ENCODE data around the gene PIGO.

PIGO gene

GRCh38 chr9:35091536-35091935, 4.9 kb downstream of the PIGO start:
- no peaks in the 10 kb centered on the region for H3K9me3 ChIP-seq (replicated peaks; ENCODE audit: insufficient read depth, low read length)
- H3K27ac ChIP-seq (ENCODE audit: low read length), result no peak overlapping the region
- no peak for DNase-seq
- H3K9ac ChIP-seq (ENCODE audit: low read length), result no peak overlapping the region
- no peaks in the 10 kb centered on the region for H4K20me1 ChIP-seq (ENCODE audit: insufficient read depth, low read length)
- no peaks in the 10 kb centered on the region for H3K9me2 ChIP-seq (replicated peaks; ENCODE audit: insufficient read depth, low read length)
- 0 out of 2 replicates have a peak, but pooled peaks cover 3% of the 10 kb centered on the region for H3K4me1 ChIP-seq (ENCODE audit: low read length)
- H3K4me2 ChIP-seq (ENCODE audit: low read depth, low read length), result no peak overlapping the region
- no peaks in the 10 kb centered on the region for H3K27me3 ChIP-seq (replicated peaks; ENCODE audit: insufficient read depth, low read length)
- peaks cover 11% of the 10 kb centered on the region; the same call in 1 of the 2 replicates for H3K79me2 ChIP-seq (ENCODE audit: low read length)
- H3F3A ChIP-seq (ENCODE audit: insufficient read depth, low read length), result no peaks in the 10 kb centered on the region
- H3K4me3 ChIP-seq (ENCODE audit: low read length), result no peak overlapping the region
- H2AFZ ChIP-seq (ENCODE audit: low read length), result no peak overlapping the region
- no peaks in the 10 kb centered on the region for H3K36me3 ChIP-seq (replicated peaks; ENCODE audit: insufficient read depth, low read length)
- TF ChIP-seq EZH2 (optimal IDR thresholded peaks at IDR 0.05; ENCODE audit: low read depth, low read length) (no peak), CTCF (IDR thresholded peaks at IDR 0.05; ENCODE audit: low read length) (no peak), EZH2phosphoT487 (IDR thresholded peaks at IDR 0.05; ENCODE audit: low read length) (no peak)

GRCh38 chr9:35089434-35089833, 7.0 kb downstream of the PIGO start:
- H3K9me3 ChIP-seq (replicated peaks; ENCODE audit: insufficient read depth, low read length), result no peaks in the 10 kb centered on the region
- no peak overlapping the region for H3K4me3 ChIP-seq (ENCODE audit: low read length)
- no peaks in the 10 kb centered on the region for H3K79me2 ChIP-seq (ENCODE audit: low read length)
- no peaks in the 10 kb centered on the region for H3K4me1 ChIP-seq (ENCODE audit: low read length)
- peaks cover 4% of the 10 kb centered on the region; the same call in 1 of the 2 replicates for H3F3A ChIP-seq (ENCODE audit: insufficient read depth, low read length)
- no peak overlapping the region for H3K4me2 ChIP-seq (ENCODE audit: low read depth, low read length)
- no peaks in the 10 kb centered on the region for H3K27me3 ChIP-seq (replicated peaks; ENCODE audit: insufficient read depth, low read length)
- no peak overlapping the region for H3K9ac ChIP-seq (ENCODE audit: low read length)
- no peak overlapping the region for H2AFZ ChIP-seq (ENCODE audit: low read length)
- no peak overlapping the region for H3K27ac ChIP-seq (ENCODE audit: low read length)
- no peaks in the 10 kb centered on the region for H4K20me1 ChIP-seq (ENCODE audit: insufficient read depth, low read length)
- TF ChIP-seq CTCF (IDR thresholded peaks at IDR 0.05; ENCODE audit: low read length) (no peak), EZH2phosphoT487 (IDR thresholded peaks at IDR 0.05; ENCODE audit: low read length) (no peak), EZH2 (optimal IDR thresholded peaks at IDR 0.05; ENCODE audit: low read depth, low read length) (no peak)
- no peaks in the 10 kb centered on the region for H3K36me3 ChIP-seq (replicated peaks; ENCODE audit: insufficient read depth, low read length)
- DNase-seq, result no peak
- no peaks in the 10 kb centered on the region for H3K9me2 ChIP-seq (replicated peaks; ENCODE audit: insufficient read depth, low read length)

GRCh38 chr9:35085078-35085477, 11.3 kb downstream of the PIGO start:
- Histone ChIP-seq H3K36me3 (replicated peaks; ENCODE audit: insufficient read depth, low read length) (no peaks in the 10 kb centered on the region), H3K27me3 (replicated peaks; ENCODE audit: insufficient read depth, low read length) (no peaks in the 10 kb centered on the region), H3K9me2 (replicated peaks; ENCODE audit: insufficient read depth, low read length) (no peaks in the 10 kb centered on the region), H3K79me2 (ENCODE audit: low read length) (no peaks in the 10 kb centered on the region), H4K20me1 (ENCODE audit: insufficient read depth, low read length) (no peaks in the 10 kb centered on the region), H3F3A (ENCODE audit: insufficient read depth, low read length) (peaks cover 8% of the 10 kb centered on the region), H3K27ac (ENCODE audit: low read length) (no peak overlapping the region), H3K9ac (ENCODE audit: low read length) (no peak overlapping the region), H3K4me1 (ENCODE audit: low read length) (no peaks in the 10 kb centered on the region), H3K9me3 (replicated peaks; ENCODE audit: insufficient read depth, low read length) (no peaks in the 10 kb centered on the region), H2AFZ (ENCODE audit: low read length) (no peak overlapping the region), H3K4me2 (ENCODE audit: low read depth, low read length) (no peak overlapping the region), H3K4me3 (ENCODE audit: low read length) (no peak overlapping the region)
- TF ChIP-seq EZH2 (optimal IDR thresholded peaks at IDR 0.05; ENCODE audit: low read depth, low read length), result no peak
- no peak for TF ChIP-seq CTCF (IDR thresholded peaks at IDR 0.05; ENCODE audit: low read length)
- no peak for TF ChIP-seq EZH2phosphoT487 (IDR thresholded peaks at IDR 0.05; ENCODE audit: low read length)
- no peak for DNase-seq

Measured in MM.1S (cell line).